GM18867 (cell line): Measurements from ENCODE around the gene LMBR1L.
"Not testable (repeated sequence)": the region's sequence is repeated elsewhere in the genome, so short reads cannot be mapped to it uniquely, and the experiment has no call there.

ENCODE experiments used
- ATAC-seq: cut with Tn5 transposase; IDR thresholded peaks from one replicate; pipeline ENCODE4 v1.9.1; 2021; ENCODE audit warnings: mild to moderate bottlenecking, moderate library complexity; ENCODE audit not compliant: unreplicated experiment

The LMBR1L gene

GRCh38 chr12:49088150-49088931, 22.3 kb downstream of the LMBR1L start:
- ATAC-seq: peak; percentile 88

GRCh38 chr12:49086116-49086515, 24.5 kb downstream of the LMBR1L start:
- no peak for ATAC-seq

- no peak for ATAC-seq
These were observed 26.2 kb downstream of the LMBR1L start for GRCh38 chr12:49084438-49084837.

- ATAC-seq: no peak
These were observed 30.9 kb downstream of the LMBR1L start for GRCh38 chr12:49079793-49080192.

GRCh38 chr12:49070971-49071370, 39.7 kb downstream of the LMBR1L start:
- no peak for ATAC-seq

GRCh38 chr12:49069507-49070346, 40.9 kb downstream of the LMBR1L start, which contains the start of gene RHEBL1:
TSS of gene RHEBL1 (minus strand) at chr12:49069979. CDS start at chr12:49069785, 194 bp downstream.
- ATAC-seq: peak; percentile 98

GRCh38 chr12:49068879-49069506, 41.7 kb downstream of the LMBR1L start:
- ATAC-seq: no peak

GRCh38 chr12:49066120-49066519, 44.5 kb downstream of the LMBR1L start:
- ATAC-seq: no peak

- no peak for ATAC-seq
These were observed 45.9 kb downstream of the LMBR1L start for GRCh38 chr12:49064767-49065152.

GRCh38 chr12:49061916-49062315, 48.7 kb downstream of the LMBR1L start:
- not testable (repeated sequence) for ATAC-seq

GRCh38 chr12:49061157-49061650, 49.4 kb downstream of the LMBR1L start:
- ATAC-seq: no peak

- peak; percentile 48 for ATAC-seq
These were observed 50.1 kb downstream of the LMBR1L start, which contains the start of gene KMT2D for GRCh38 chr12:49060237-49061156. TSS of gene KMT2D (minus strand) at chr12:49060794. CDS start at chr12:49055324, 5,470 bp downstream.

GRCh38 chr12:49059299-49060171, 51.1 kb downstream of the LMBR1L start:
- peak; percentile 20 for ATAC-seq

GRCh38 chr12:49059045-49059298, 51.7 kb downstream of the LMBR1L start:
- no peak for ATAC-seq

- ATAC-seq: no peak
These were observed 52.1 kb downstream of the LMBR1L start for GRCh38 chr12:49058366-49059044.

- no peak for ATAC-seq
These were observed 52.8 kb downstream of the LMBR1L start for GRCh38 chr12:49057888-49058287.

GRCh38 chr12:49055978-49056754, 54.5 kb downstream of the LMBR1L start:
- ATAC-seq: peak; percentile 62

- no peak for ATAC-seq
These were observed 55.6 kb downstream of the LMBR1L start for GRCh38 chr12:49055092-49055491.
